GM23338 (cell line): ENCODE data around the gene CELA3B. TPM values are rescaled to one million over a fixed set of nuclear protein-coding genes. Genes with fewer than 3 reads are reported as not detected.
"Not testable (repeated sequence)": the region's sequence is repeated elsewhere in the genome, so short reads cannot be mapped to it uniquely, and the experiment has no call there.

Source experiments
- ATAC-seq: fragments of 200-7000 bp; cut with Tn5 transposase; 3 replicates; pipeline ENCODE4 v1.9.1; 2020
- DNase-seq: peaks from one replicate; pipeline ENCODE4 v3.0.0-alpha.2; 2015; ENCODE audit warnings: low spot score
- H2AFZ ChIP-seq: fragments of 200-600 bp; sonication (generic); 2 replicates; pipeline ENCODE4 v1.8.0; 2016; ENCODE audit warnings: antibody characterized with exemption, mild to moderate bottlenecking, moderate library complexity
- H3F3A ChIP-seq: fragments of 200-600 bp; sonication (generic); replicated peaks from 2 replicates; pipeline ENCODE4 v1.8.0; 2017; ENCODE audit warnings: antibody characterized with exemption, mixed run types, low read depth
- H3K27ac ChIP-seq: fragments of 200-600 bp; sonication (generic); 2 replicates; pipeline ENCODE4 v1.6.1; 2016; ENCODE audit warnings: low read depth
- H3K27me3 ChIP-seq: fragments of 200-600 bp; sonication (generic); 2 replicates; pipeline ENCODE4 v1.8.0; 2016; ENCODE audit warnings: mild to moderate bottlenecking, mixed run types, moderate library complexity; ENCODE audit not compliant: insufficient read depth
- H3K36me3 ChIP-seq: fragments of 200-600 bp; sonication (generic); 2 replicates; pipeline ENCODE4 v1.8.0; 2016; ENCODE audit warnings: mild to moderate bottlenecking; ENCODE audit not compliant: insufficient read depth
- H3K4me1 ChIP-seq: fragments of 200-600 bp; sonication (generic); 2 replicates; pipeline ENCODE4 v1.8.0; 2016; ENCODE audit warnings: mild to moderate bottlenecking, moderate library complexity; ENCODE audit not compliant: insufficient read depth
- H3K4me2 ChIP-seq: fragments of 200-600 bp; sonication (generic); 2 replicates; pipeline ENCODE4 v1.7.1; 2017; ENCODE audit warnings: mixed run types
- H3K4me3 ChIP-seq: fragments of 200-600 bp; sonication (generic); 2 replicates; pipeline ENCODE4 v1.6.1; 2016; ENCODE audit warnings: mixed run types
- H3K79me2 ChIP-seq: fragments of 200-600 bp; sonication (generic); replicated peaks from 2 replicates; pipeline ENCODE4 v1.8.0; 2017; ENCODE audit warnings: mild to moderate bottlenecking; ENCODE audit not compliant: insufficient read depth
- H3K9me2 ChIP-seq: fragments of 200-600 bp; sonication (generic); 2 replicates; pipeline ENCODE4 v1.8.0; 2017; ENCODE audit not compliant: insufficient read depth
- H4K20me1 ChIP-seq: fragments of 200-600 bp; sonication (generic); replicated peaks from 2 replicates; pipeline ENCODE4 v1.8.0; 2017; ENCODE audit warnings: mild to moderate bottlenecking; ENCODE audit not compliant: insufficient read depth
- H3K27ac Mint-ChIP-seq: 2 replicates; pipeline ENCODE4 v1.8.0; 2020; ENCODE audit warnings: inconsistent platforms, mild to moderate bottlenecking, moderate library complexity, mixed read lengths
- H3K27me3 Mint-ChIP-seq: 3 replicates; pipeline ENCODE4 v1.8.0; 2022; ENCODE audit warnings: low read depth, mild to moderate bottlenecking, moderate library complexity, mixed read lengths, inconsistent platforms; ENCODE audit not compliant: insufficient read depth, poor library complexity
- H3K36me3 Mint-ChIP-seq: 3 replicates; pipeline ENCODE4 v1.8.0; 2021; ENCODE audit warnings: low read depth, mild to moderate bottlenecking, inconsistent platforms, moderate library complexity, mixed read lengths
- H3K4me1 Mint-ChIP-seq: 3 replicates; pipeline ENCODE4 v1.8.0; 2020; ENCODE audit warnings: mild to moderate bottlenecking, inconsistent platforms, mixed read lengths
- H3K4me3 Mint-ChIP-seq: 3 replicates; pipeline ENCODE4 v1.8.0; 2021; ENCODE audit warnings: moderate library complexity, mild to moderate bottlenecking, inconsistent platforms, mixed read lengths
- H3K9me3 Mint-ChIP-seq: 3 replicates; pipeline ENCODE4 v1.8.0; 2020; ENCODE audit warnings: moderate library complexity, mild to moderate bottlenecking, inconsistent platforms, mixed read lengths
- CREB1 ChIP-seq: fragments of 250-450 bp; sonication (Bioruptor Pico); IDR thresholded peaks from 2 replicates; pipeline ENCODE4 v1.5.0; 2020; ENCODE audit warnings: low read depth, mild to moderate bottlenecking, moderate library complexity
- CTCF ChIP-seq, 2 experiments: fragments of 200-600 bp in 1 of 2; sonication (generic) in 1 of 2; conservative IDR thresholded peaks; 2 replicates each; pipeline versions ENCODE4 v1.5.1 to v1.6.1; 2016 to 2017; ENCODE audit warnings: antibody characterized with exemption in 2 of 2, low read depth in 2 of 2, mild to moderate bottlenecking in 2 of 2, moderate library complexity in 1 of 2
- EZH2 ChIP-seq: fragments of 200-600 bp; sonication (generic); IDR thresholded peaks from one replicate; pipeline ENCODE4 v1.8.0; 2017; ENCODE audit warnings: antibody characterized with exemption, mild to moderate bottlenecking, low read depth; ENCODE audit not compliant: unreplicated experiment
- EZH2phosphoT487 ChIP-seq: fragments of 200-600 bp; sonication (generic); IDR thresholded peaks from one replicate; pipeline ENCODE4 v1.8.1; 2018; ENCODE audit warnings: antibody characterized with exemption; ENCODE audit not compliant: unreplicated experiment
- JUNB ChIP-seq: IDR thresholded peaks from one replicate; pipeline ENCODE4 v1.6.1; 2016; ENCODE audit warnings: antibody characterized with exemption; ENCODE audit not compliant: unreplicated experiment
- NANOG ChIP-seq: IDR thresholded peaks from 2 replicates; pipeline ENCODE4 v1.6.1; 2016; ENCODE audit warnings: antibody characterized with exemption, borderline replicate concordance
- POLR2AphosphoS5 ChIP-seq: IDR thresholded peaks from 2 replicates; pipeline ENCODE4 v1.6.1; 2016; ENCODE audit warnings: antibody characterized with exemption, low read depth
- STAT1 ChIP-seq: IDR thresholded peaks from one replicate; pipeline ENCODE4 v1.6.1; 2016; ENCODE audit warnings: antibody characterized with exemption; ENCODE audit not compliant: unreplicated experiment
- ZNF114 ChIP-seq: fragments of 250-450 bp; sonication (Bioruptor Pico); IDR thresholded peaks from 2 replicates; pipeline ENCODE4 v1.5.0; 2020; ENCODE audit warnings: mild to moderate bottlenecking, moderate library complexity
- polyA plus RNA-seq: library from polyadenylated mRNA; unstranded; fragments of >200 nt; fragmentation: Nextera tagmentation; extraction: Ambion mirVana; gene quantifications from 2 replicates; pipeline ENCODE4 v1.2.1, GENCODE V29; 2016
- total RNA-seq: library from RNA; depleted of rRNA; stranded (reverse); fragments of >200 nt; shearing (Covaris generic); gene quantifications from 2 replicates; pipeline ENCODE4 v1.2.3, GENCODE V29; 2014
- TF ChIP-seq, protein P1 (sequence below): IDR thresholded peaks from one replicate; pipeline ENCODE4 v1.6.1; 2018; ENCODE audit warnings: antibody characterized with exemption; ENCODE audit not compliant: unreplicated experiment

The CELA3B gene
- total and polyA plus RNA-seq, 2 experiments from 2014 or later, result not detected

DNA sequence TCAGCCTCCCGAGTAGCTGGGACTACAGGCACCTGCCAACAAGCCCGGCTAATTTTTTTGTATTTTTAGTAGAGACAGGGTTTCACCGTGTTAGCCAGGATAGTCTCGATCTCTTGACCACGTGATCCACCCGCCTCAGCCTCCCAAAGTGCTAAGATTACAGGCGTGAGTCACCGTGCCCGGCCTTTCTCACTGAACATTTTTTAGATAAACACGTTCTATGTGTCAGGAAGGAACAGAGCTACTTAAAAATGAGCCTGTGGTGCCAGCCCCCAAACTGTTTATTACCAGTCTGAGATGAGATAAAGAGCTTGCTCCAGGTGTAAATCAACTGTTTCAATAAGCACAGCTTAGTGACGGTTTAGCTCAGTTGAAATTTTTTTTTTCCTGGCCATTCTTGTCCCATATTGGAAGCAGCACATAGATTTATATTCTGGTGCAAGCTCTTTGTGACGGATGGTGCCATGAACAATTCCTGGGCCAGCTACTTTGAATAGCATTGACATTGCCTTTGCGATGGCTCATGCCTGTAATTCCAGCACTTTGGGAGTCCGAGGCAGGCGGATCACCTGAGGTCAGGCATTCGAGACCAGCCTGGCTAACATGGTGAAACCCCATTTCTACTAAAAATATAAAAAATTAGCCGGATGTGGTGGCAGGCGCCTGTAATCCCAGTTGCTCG lies 33.7 kb upstream of the CELA3B start:
- H3K4me3 Mint-ChIP-seq, H3K36me3 Mint-ChIP-seq, H3K79me2 ChIP-seq, H3K4me2 ChIP-seq, H3K36me3 ChIP-seq, H3K9me2 ChIP-seq, H3K27ac Mint-ChIP-seq, H3K27me3 ChIP-seq, H3K9me3 Mint-ChIP-seq, DNase-seq, H4K20me1 ChIP-seq, H3K4me3 ChIP-seq, ATAC-seq, H3K27me3 Mint-ChIP-seq: not testable (repeated sequence)
- Histone ChIP-seq H3K4me1 (peaks cover 16% of the 10 kb centered on the region), H2AFZ (0 out of 2 replicates have a peak overlapping the region, but pooled peaks have one; percentile 29), H3F3A (peaks cover 15% of the 10 kb centered on the region), H3K27ac (peak overlapping the region; percentile 95)
- H3K4me1 Mint-ChIP-seq, result peaks cover 27% of the 10 kb centered on the region

DNA sequence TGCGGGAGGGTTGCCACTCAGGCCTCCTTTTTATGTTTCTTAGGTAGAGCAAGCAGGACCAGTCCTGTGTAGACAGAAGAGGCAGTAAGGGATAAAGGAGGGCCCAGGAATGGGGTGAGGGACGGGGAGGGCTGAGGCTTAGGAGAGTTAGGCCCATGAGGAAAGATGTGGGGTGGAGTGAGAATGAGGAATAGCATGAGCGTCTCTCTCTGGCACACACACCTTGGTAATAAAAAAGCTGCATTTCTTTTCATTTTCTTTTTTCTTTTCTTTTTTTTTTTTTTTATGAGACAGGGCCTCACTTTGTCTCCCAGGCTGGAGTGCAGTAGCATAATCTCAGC lies 32.1 kb upstream of the CELA3B start:
- Histone ChIP-seq H3K9me2 (no peaks in the 10 kb centered on the region), H3K27me3 (no peaks in the 10 kb centered on the region), H2AFZ (peak overlapping the region; percentile 15; the same call in 1 of the 2 replicates), H3K36me3 (no peaks in the 10 kb centered on the region), H3K4me2 (no peak overlapping the region), H3F3A (peaks cover 10% of the 10 kb centered on the region; the same call in 1 of the 2 replicates), H3K4me3 (no peak overlapping the region), H3K79me2 (no peaks in the 10 kb centered on the region), H3K27ac (peak overlapping the region; percentile 95), H3K4me1 (peaks cover 16% of the 10 kb centered on the region), H4K20me1 (no peaks in the 10 kb centered on the region)
- ATAC-seq (peak; percentile 79), DNase-seq (peak; percentile 63)
- H3K27me3 Mint-ChIP-seq, result peaks cover 7% of the 10 kb centered on the region
- TF ChIP-seq CTCF (conservative IDR thresholded peaks at IDR 0.05; ENCODE audit: low read depth in 2 of 2) (no peak), EZH2phosphoT487 (no peak)
- peaks cover 22% of the 10 kb centered on the region for H3K4me1 Mint-ChIP-seq
- no peaks in the 10 kb centered on the region for H3K36me3 Mint-ChIP-seq
- peak overlapping the region; percentile 2; the same call in 1 of the 3 replicates for H3K4me3 Mint-ChIP-seq
- H3K27ac Mint-ChIP-seq, result peak overlapping the region; percentile 94
- no peaks in the 10 kb centered on the region for H3K9me3 Mint-ChIP-seq

GRCh38 chr1:21946836-21947587 lies 29.8 kb upstream of the CELA3B start:
- Histone ChIP-seq H3K4me2 (no peak overlapping the region), H3K79me2 (no peaks in the 10 kb centered on the region), H4K20me1 (no peaks in the 10 kb centered on the region), H3K27me3 (no peaks in the 10 kb centered on the region), H3F3A (peaks cover 10% of the 10 kb centered on the region; the same call in 1 of the 2 replicates), H3K27ac (no peak overlapping the region), H3K4me3 (no peak overlapping the region), H2AFZ (peak overlapping the region; percentile 85), H3K4me1 (peaks cover 14% of the 10 kb centered on the region), H3K9me2 (no peaks in the 10 kb centered on the region), H3K36me3 (no peaks in the 10 kb centered on the region)
- ATAC-seq, result no peak; the same call in 2 of the 3 replicates
- Mint-ChIP-seq H3K27ac (no peak overlapping the region), H3K4me1 (peaks cover 21% of the 10 kb centered on the region), H3K9me3 (no peaks in the 10 kb centered on the region), H3K27me3 (peaks cover 9% of the 10 kb centered on the region), H3K36me3 (no peaks in the 10 kb centered on the region), H3K4me3 (no peak overlapping the region)
- DNase-seq, result peak; percentile 41
- TF ChIP-seq NANOG, result no peak
- TF ChIP-seq POLR2AphosphoS5, result no peak
- TF ChIP-seq EZH2, result no peak
- no peak for TF ChIP-seq JUNB
- TF ChIP-seq EZH2phosphoT487, result no peak
- no peak for TF ChIP-seq ZNF114 (CRISPR knock-in tag)
- TF ChIP-seq STAT1, result no peak
- no peak for TF ChIP-seq CREB1
- TF ChIP-seq, protein P1, sequence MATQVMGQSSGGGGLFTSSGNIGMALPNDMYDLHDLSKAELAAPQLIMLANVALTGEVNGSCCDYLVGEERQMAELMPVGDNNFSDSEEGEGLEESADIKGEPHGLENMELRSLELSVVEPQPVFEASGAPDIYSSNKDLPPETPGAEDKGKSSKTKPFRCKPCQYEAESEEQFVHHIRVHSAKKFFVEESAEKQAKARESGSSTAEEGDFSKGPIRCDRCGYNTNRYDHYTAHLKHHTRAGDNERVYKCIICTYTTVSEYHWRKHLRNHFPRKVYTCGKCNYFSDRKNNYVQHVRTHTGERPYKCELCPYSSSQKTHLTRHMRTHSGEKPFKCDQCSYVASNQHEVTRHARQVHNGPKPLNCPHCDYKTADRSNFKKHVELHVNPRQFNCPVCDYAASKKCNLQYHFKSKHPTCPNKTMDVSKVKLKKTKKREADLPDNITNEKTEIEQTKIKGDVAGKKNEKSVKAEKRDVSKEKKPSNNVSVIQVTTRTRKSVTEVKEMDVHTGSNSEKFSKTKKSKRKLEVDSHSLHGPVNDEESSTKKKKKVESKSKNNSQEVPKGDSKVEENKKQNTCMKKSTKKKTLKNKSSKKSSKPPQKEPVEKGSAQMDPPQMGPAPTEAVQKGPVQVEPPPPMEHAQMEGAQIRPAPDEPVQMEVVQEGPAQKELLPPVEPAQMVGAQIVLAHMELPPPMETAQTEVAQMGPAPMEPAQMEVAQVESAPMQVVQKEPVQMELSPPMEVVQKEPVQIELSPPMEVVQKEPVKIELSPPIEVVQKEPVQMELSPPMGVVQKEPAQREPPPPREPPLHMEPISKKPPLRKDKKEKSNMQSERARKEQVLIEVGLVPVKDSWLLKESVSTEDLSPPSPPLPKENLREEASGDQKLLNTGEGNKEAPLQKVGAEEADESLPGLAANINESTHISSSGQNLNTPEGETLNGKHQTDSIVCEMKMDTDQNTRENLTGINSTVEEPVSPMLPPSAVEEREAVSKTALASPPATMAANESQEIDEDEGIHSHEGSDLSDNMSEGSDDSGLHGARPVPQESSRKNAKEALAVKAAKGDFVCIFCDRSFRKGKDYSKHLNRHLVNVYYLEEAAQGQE, result no peak
- TF ChIP-seq CTCF (conservative IDR thresholded peaks at IDR 0.05; ENCODE audit: low read depth in 2 of 2), result no peak
